Fibroblast of the conjunctiva (primary cell): Measurements from ENCODE around the gene TMEM108.

ENCODE experiments used
- DNase-seq: peaks from one replicate; pipeline ENCODE4 v3.0.0-alpha.2; 2010; ENCODE audit warnings: low read depth

The TMEM108 gene

DNA sequence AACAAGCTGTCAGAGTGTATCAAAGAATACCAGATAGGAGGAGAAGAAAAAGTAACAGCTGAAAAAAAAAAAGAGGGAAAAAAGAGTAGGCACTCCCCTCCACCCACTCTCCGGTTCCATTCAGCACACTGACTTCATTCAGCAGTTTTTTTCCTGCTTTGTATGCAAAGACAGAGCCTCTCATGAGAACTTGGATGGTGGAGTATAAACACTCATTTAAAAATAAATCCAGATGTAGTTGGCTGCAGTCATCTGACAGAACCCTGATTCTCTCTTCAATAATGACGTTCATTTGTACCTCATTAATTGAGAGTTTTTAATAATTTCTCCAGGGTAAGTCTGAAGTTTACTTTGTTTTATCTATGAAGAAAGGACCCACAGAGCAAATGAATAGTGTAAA lies 81.0 kb downstream of the TMEM108 start:
- DNase-seq = no peak

DNA sequence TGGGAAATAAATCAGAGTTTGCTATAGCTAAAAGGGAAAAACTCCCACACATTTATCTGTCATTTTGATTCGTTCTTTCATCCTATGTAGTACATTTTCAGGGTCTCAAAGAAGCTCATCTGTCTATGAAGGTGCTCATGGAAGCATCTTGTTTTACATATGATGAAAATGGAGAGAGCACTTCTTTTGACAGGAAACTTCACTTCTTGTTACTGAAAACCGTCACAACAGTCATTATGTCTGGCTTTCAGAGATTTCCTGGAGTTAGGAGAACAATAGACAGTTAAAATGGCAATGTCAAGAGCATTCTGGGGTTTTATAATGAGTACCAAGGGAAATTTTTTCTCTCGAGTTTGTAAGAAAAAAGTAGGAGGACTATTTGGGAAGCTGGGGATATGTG lies 83.3 kb downstream of the TMEM108 start:
- no peak for DNase-seq

GRCh38 chr3:133123636-133124035 lies 85.4 kb downstream of the TMEM108 start:
- no peak for DNase-seq

- DNase-seq = no peak
Observed at GRCh38 chr3:133124511-133124910, 86.3 kb downstream of the TMEM108 start.

GRCh38 chr3:133125171-133125570 lies 87.0 kb downstream of the TMEM108 start:
- DNase-seq = no peak

GRCh38 chr3:133125802-133126201 lies 87.6 kb downstream of the TMEM108 start:
- no peak for DNase-seq

DNA sequence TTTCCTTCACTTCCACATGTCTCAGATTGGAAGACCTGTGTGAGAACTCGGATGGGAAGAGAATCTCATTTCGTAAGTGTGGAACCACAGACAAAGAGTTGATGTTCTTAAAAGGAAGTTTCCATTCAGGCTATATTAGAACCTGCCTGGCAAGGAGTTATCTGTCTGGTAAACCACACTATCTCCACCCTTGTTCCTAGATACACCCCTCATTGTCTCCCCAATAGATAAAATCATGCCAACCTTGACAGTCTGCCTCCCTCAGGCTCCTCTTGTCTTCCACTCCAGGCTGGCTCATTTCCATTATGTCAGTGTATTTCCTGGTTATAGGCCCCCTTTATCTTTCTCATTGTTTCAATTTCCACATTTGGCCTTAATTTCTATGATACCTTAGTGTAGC lies 89.2 kb downstream of the TMEM108 start:
- DNase-seq = no peak

DNA sequence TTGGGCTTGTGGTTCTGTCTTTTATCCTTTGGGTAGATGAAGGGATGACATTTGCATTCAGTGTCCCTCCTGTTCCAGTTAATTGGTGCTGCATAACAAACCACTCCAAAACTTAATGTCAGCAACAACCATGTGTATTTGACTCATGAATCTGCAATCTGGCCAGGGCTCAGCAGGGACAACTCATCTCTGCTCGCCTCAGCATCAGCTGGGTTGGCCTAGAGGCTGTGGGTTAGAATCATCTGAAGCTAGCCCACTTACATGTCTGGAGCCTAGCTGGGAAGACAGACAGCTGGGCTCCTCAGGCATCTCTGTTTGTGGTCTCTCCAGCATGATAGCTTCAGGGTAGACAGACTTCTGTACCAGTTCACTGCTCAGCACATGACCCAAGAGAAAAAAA lies 92.0 kb downstream of the TMEM108 start:
- DNase-seq = no peak

DNA sequence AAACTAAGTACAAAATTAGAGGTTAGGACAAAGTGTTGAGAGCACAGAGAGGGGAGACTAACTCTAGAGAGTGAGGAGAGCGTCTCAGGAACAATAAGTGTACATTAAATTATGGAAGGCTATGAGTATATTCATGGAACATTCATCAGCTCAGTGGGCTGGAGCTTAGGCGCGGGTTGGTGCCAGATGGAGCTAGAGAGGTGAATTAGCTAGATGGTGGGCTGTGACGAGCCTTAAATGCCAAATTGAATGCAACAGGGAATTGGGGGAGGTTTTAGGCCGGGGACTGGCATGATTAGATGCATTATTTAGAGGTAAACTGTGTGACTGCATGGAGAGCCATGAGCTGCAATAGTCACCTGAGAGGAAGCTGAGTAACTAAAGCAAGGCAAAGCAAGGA lies 97.1 kb downstream of the TMEM108 start:
- no peak for DNase-seq

DNA sequence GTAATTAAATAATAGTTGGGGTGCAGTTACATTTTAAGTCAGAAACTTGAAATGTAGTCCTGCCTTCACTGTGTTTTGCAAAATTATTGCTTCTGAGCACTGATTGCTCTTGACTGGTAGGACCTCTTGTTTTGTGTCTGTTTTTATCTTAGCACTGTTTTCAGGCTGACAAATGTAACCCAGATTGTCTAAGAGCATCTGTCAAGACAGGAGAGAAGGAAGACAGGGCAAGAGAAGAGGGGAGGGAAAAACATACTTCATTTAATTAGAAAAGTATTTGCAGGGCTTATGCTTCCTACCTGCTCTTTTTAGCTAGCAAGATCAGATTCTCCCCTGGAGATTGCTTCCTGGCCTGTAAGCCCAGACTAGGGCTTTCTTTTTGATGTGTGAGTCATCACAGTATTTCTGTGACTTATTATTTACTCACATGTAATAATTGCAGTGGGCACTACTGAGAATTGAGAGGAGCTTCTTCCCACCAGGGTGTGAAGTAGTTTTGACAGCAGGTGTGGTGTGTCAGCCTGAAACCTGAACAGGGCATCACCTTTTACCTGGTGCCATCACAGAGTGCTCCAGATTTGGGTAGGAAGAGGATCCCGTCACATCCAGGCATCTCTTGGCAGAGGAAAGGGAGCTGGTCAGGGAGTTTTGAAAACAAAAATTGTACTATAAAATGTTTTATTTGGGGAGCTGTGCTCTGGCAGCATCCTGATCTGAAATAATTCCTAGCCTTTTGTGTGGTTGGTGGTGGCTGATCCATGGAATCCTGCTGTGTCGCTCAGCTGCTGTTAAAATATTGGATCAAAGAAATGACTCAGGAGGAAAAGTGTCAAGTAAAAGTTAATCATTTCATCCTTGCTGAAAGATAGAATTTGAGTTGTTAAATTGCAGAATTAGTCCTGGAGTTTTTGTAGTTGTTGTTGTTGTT lies 98.2 kb downstream of the TMEM108 start:
- DNase-seq = no peak

- DNase-seq = no peak
Observed at GRCh38 chr3:133137042-133137996, 99.1 kb downstream of the TMEM108 start.

GRCh38 chr3:133138017-133138416 lies 99.8 kb downstream of the TMEM108 start:
- DNase-seq = no peak

GRCh38 chr3:133152056-133152455 lies 113.9 kb downstream of the TMEM108 start:
- DNase-seq = no peak

- DNase-seq = no peak
Observed at GRCh38 chr3:133152681-133153220, 114.6 kb downstream of the TMEM108 start.

DNA sequence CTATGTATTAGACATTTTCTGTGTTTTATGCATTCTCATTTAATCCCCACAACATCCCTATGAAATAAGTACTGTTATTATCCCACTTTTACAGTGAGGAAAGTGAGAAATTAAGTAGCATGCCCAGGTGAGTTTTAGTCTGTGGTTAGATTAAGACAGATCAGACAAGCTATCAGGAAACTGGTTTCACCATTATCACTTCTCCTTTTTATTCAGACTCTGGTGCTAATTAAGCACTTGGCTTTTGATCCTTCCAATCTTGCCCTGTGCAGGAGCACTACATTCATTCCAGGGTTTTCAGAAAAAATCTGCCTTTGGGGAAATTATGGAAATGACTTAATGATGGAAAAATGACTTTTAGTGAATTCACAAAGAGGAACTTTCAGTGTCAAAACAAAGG lies 115.2 kb downstream of the TMEM108 start:
- no peak for DNase-seq

GRCh38 chr3:133157716-133158115 lies 119.5 kb downstream of the TMEM108 start:
- DNase-seq = no peak

DNA sequence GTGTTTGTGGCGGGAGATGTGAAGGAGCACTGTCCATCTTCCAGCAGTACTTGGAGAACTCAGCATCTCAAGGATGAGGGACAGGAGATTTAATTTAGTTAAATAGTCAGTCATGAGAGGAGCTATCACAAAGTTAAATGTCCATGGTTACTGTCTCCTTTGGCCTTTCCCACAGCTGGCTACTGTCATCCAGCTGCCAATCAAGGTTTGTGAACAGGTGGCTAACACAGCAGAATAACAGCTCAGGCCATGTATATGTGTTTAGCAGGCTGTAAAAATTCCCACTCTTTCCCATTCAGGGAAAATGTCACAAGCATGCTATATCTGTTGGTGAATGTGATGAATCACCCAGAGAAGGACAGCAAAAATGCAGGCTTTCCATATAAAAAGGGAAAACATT lies 120.5 kb downstream of the TMEM108 start:
- no peak for DNase-seq

DNA sequence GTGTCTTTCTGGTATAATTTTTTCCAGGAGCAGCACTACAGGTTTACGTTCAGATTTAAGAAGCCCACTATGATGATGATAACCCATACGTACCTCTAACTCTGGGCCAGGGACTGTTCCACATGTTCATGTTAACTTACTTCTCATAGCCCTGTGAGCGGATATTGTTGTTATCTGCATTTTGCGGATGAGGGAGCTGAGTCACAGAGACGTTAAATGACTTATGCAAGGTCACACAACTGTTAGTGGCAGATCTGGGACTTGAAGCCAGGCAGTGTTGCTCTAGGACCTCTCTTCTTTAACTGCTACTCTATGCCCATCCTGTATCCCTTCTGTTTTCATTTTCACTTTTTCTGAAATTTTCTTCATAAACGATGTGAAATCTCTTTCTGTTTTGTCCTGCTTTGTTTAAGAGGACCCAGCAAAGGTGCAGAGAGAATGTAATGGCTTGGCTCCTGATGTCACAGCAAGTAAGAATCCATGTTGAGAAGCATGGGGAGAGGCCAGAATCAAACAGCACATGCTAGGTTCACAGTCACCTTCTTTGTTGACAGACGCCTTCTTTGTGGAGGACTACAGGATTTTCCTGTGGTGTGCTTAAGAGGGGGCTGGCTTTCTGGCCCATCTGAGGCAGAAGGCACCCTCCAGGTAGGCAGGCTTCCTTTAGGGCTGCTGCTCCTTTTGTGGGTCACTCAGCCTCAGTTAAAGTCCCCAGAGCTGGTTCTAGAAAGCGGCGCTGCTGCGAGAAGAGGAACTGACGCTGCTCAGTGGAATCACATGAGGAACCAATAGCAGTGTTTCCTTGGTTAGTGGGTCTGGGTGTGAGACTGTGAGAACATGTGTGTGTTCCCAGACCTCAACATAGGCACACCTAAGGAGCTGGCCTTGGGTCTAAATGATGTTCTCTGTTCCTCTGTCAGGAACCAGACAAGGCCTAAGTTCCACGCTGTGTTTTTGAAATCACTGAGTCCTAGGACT lies 121.6 kb downstream of the TMEM108 start:
- DNase-seq = no peak

GRCh38 chr3:133161656-133162055 lies 123.5 kb downstream of the TMEM108 start:
- no peak for DNase-seq

DNA sequence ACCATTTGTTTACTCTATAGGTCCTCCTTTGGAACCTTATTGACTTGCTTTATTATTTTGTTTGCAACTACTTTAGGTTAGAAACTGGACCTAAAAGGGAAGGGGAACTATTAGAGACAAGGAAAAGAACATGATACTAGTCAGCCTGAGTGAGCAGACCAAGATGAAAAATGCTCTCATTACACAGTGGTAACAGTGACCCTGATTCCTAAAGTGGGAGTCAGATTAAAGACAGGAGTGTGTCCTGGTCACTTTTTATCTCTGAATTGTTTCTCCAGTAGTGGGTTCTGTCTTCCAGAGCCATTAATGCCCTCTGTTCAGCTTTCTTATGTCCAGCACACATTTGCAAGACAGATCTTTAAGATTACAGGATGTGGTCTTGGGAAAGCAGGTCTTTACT lies 124.1 kb downstream of the TMEM108 start:
- DNase-seq = no peak

GRCh38 chr3:133162670-133163305 lies 124.6 kb downstream of the TMEM108 start:
- no peak for DNase-seq
